Panc1 (cell line): Measurements from ENCODE around the gene LBHD1. TPM values are rescaled to one million over a fixed set of nuclear protein-coding genes. Genes with fewer than 3 reads are reported as not detected.

Experiments
- ATAC-seq: fragments of 200-7000 bp; cut with Tn5 transposase; 2 replicates; pipeline ENCODE4 v1.9.1; 2020; ENCODE audit warnings: mild to moderate bottlenecking, moderate library complexity
- BruUV-seq: library from RNA; stranded (reverse); fragments of 400-500 nt; replicated peaks from 2 replicates; lab custom pipeline; 2021; lab: Mats Ljungman, UMichigan
- CTCF ChIA-PET: fragments of 300-600 bp; sonication (Branson Sonifier 250); formaldehyde crosslinking; loops from one replicate; lab custom pipeline; 2022; ENCODE audit warnings: antibody characterized with exemption; lab: Charles Lee
- POLR2A ChIA-PET: fragments of 300-600 bp; sonication (Branson Sonifier 250); formaldehyde crosslinking; loops from one replicate; lab custom pipeline; 2022; ENCODE audit warnings: antibody characterized with exemption; lab: Charles Lee
- DNase-seq: peaks from one replicate; pipeline ENCODE4 v3.0.0-alpha.2; 2010; ENCODE audit warnings: low read depth, low spot score
- H3K27ac ChIP-seq: 2 replicates; pipeline ENCODE4 v1.5.1; 2011; ENCODE audit warnings: mild to moderate bottlenecking, low read length, inconsistent platforms
- H3K27me3 ChIP-seq: fragments of 200-500 bp; sonication (Bioruptor generic); 2 replicates; pipeline ENCODE4 v1.6.0; 2014; ENCODE audit warnings: low read length, inconsistent platforms; ENCODE audit not compliant: control insufficient read depth, insufficient read depth
- H3K36me3 ChIP-seq: fragments of 200-500 bp; sonication (Bioruptor generic); 2 replicates; pipeline ENCODE4 v1.5.1; 2014; ENCODE audit warnings: inconsistent platforms, mild to moderate bottlenecking, low read length, moderate library complexity; ENCODE audit not compliant: control insufficient read depth, insufficient read depth
- H3K4me1 ChIP-seq: 2 replicates; pipeline ENCODE4 v1.5.1; 2011; ENCODE audit warnings: inconsistent platforms, mild to moderate bottlenecking, low read length, moderate library complexity; ENCODE audit not compliant: control insufficient read depth, insufficient read depth
- H3K4me3 ChIP-seq, 2 experiments: 2 replicates each; pipeline ENCODE4 v1.5.1; 2011 to 2012; ENCODE audit warnings: low read depth in 2 of 2, low read length in 2 of 2, mild to moderate bottlenecking in 2 of 2, inconsistent platforms in 1 of 2, moderate library complexity in 1 of 2
- H3K9me3 ChIP-seq: fragments of 200-500 bp; sonication (Bioruptor generic); 2 replicates; pipeline ENCODE4 v1.5.1; 2014; ENCODE audit warnings: low read depth, mild to moderate bottlenecking, inconsistent platforms, low read length, moderate library complexity; ENCODE audit not compliant: control insufficient read depth, insufficient read depth
- CTCF ChIP-seq: fragments of 450-650 bp; IDR thresholded peaks from 2 replicates; pipeline ENCODE4 v1.5.1; 2017; ENCODE audit warnings: mild to moderate bottlenecking
- POLR2AphosphoS5 ChIP-seq: IDR thresholded peaks from 2 replicates; pipeline ENCODE4 v1.6.1; 2012; ENCODE audit warnings: mild to moderate bottlenecking, low read depth, low read length, moderate library complexity
- REST ChIP-seq, 2 experiments: IDR thresholded peaks; 2 replicates each; pipeline ENCODE4 v1.6.1; 2011 to 2012; ENCODE audit warnings: low read depth in 2 of 2, control low read depth in 1 of 2, low read length in 1 of 2, mild to moderate bottlenecking in 1 of 2, moderate library complexity in 1 of 2; ENCODE audit not compliant: insufficient read depth in 1 of 2
- SIN3A ChIP-seq: IDR thresholded peaks from 2 replicates; pipeline ENCODE4 v1.6.1; 2012; ENCODE audit warnings: low read depth, mild to moderate bottlenecking, low read length, moderate library complexity, borderline replicate concordance; ENCODE audit not compliant: insufficient read depth
- TCF7L2 ChIP-seq: IDR thresholded peaks from 2 replicates; pipeline ENCODE4 v1.6.1; 2011; ENCODE audit warnings: mild to moderate bottlenecking, low read depth, low read length, inconsistent platforms
- in situ Hi-C: cut with HindIII; loops from 2 replicates; pipeline ENCODE4 v1.10.0; 2016; ENCODE audit warnings: low sequenced_read_pairs, low pct_unique_long_range_greater_than_20kb
- intact Hi-C: fragments of 100-400 bp; cut with micrococcal nuclease; formaldehyde crosslinking; loops from one replicate; pipeline ENCODE4 v1.10.0; 2022; ENCODE audit not compliant: unreplicated experiment
- total RNA-seq: library from RNA; stranded (reverse); gene quantifications from one replicate; pipeline ENCODE4 v1.2.1, GENCODE V29; 2021; ENCODE audit not compliant: unreplicated experiment

Gene LBHD1
- total RNA-seq, 1 experiment from 2014 or later, result 15.5 TPM

- Histone ChIP-seq H3K4me1 (peaks cover 21% of the 10 kb centered on the region), H3K9me3 (no peaks in the 10 kb centered on the region), H3K36me3 (0 out of 2 replicates have a peak, but pooled peaks cover 2% of the 10 kb centered on the region), H3K27me3 (no peaks in the 10 kb centered on the region), H3K27ac (no peak overlapping the region; the same call in 1 of the 2 replicates), H3K4me3 (no peak overlapping the region)
- no TSS peak for BruUV-seq
- ATAC-seq (no peak), DNase-seq (no peak)
- no peak for TF ChIP-seq TCF7L2
- no peak for TF ChIP-seq CTCF
- no peak for TF ChIP-seq SIN3A
- TF ChIP-seq REST (IDR thresholded peaks at IDR 0.05; ENCODE audit: insufficient read depth in 1 of 2, low read depth in 2 of 2, low read length in 1 of 2), result no peak
- TF ChIP-seq POLR2AphosphoS5, result no peak
- intact Hi-C loops (no loop called here), in situ Hi-C loops (no loop called here)
- ChIA-PET POLR2A (interaction anchor here (0.6 kb wide), 1 partner anchor 95 kb away, joined by 3 read pairs; no protein-coding TSS in a partner anchor), CTCF (interaction anchor here (0.6 kb wide), 1 partner anchor 106 kb away, joined by 3 read pairs; the partner anchor contains the start of gene ZBTB3)
Observed at GRCh38 chr11:62647609-62648005, 24.5 kb downstream of the LBHD1 start.

GRCh38 chr11:62646825-62647608 is 25.1 kb downstream of the LBHD1 start:
- ChIA-PET CTCF (no interaction called here), POLR2A (interaction anchor here (0.6 kb wide), 2 partner anchors 9 to 19 kb away, joined by 3 to 9 read pairs; partner anchors contain the start of genes C11orf98 and CSKMT)
- no peaks in the 10 kb centered on the region for H3K27me3 ChIP-seq
- peak overlapping the region; percentile 71 for H3K27ac ChIP-seq
- in situ Hi-C loops (no loop called here), intact Hi-C loops (no loop called here)
- H3K9me3 ChIP-seq, result no peaks in the 10 kb centered on the region
- BruUV-seq, result no TSS peak
- H3K36me3 ChIP-seq, result no peaks in the 10 kb centered on the region
- TF ChIP-seq TCF7L2, result no peak
- TF ChIP-seq CTCF, result no peak
- no peak for TF ChIP-seq POLR2AphosphoS5
- no peak for TF ChIP-seq REST (IDR thresholded peaks at IDR 0.05; ENCODE audit: insufficient read depth in 1 of 2, low read depth in 2 of 2, low read length in 1 of 2)
- TF ChIP-seq SIN3A, result no peak
- peaks cover 21% of the 10 kb centered on the region for H3K4me1 ChIP-seq
- H3K4me3 ChIP-seq, result peak overlapping the region; percentile 69 to 92
- DNase-seq, result no peak
- peak; percentile 41 for ATAC-seq
